ENCODE measurements around the gene UBA5. TPM values are rescaled to one million over a fixed set of nuclear protein-coding genes. Genes with fewer than 3 reads are reported as not detected.
"Not testable (repeated sequence)": the region's sequence is repeated elsewhere in the genome, so short reads cannot be mapped to it uniquely, and the experiment has no call there.

The UBA5 gene
- polyA plus RNA-seq (2012; ENCODE audit: insufficient read depth, insufficient read length, low read depth) = 59.4 TPM

DNA sequence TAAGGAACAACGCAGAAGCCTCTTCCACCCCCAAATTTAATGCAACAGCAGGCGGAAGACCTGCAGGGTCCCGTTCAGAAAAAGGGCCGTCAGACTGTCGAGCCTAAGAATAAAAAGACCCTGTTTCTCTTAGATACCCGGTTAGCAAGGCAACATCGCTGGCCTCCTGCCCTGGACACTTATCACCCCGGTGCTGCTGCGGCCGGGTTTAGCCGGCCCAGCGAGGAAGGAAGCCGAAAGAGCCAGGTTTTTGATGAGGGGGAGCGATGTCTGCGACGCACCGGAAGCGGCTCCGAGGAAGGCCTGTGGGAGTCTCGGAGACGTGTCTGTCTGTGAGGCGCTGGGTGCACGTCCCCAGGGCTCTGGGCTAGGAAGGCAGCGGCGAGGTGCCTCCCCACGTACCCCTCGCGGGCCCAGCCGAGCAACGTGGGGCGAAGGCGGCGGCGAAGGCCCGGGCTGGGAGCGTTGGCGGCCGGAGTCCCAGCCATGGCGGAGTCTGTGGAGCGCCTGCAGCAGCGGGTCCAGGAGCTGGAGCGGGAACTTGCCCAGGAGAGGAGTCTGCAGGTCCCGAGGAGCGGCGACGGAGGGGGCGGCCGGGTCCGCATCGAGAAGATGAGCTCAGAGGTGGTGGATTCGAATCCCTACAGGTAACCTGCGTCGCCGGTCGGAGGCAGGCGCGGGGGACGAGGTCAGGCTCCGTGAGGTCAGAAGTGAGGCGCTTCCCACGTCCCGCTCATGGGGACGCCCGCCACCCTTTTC is at the start of gene UBA5:
Gene UBA5, plus strand, starts transcription at position 278 of the 759 bp plus-strand sequence. Its CDS starts 209 bp downstream, at position 487.
- DNase-seq = peak; percentile 73

DNA sequence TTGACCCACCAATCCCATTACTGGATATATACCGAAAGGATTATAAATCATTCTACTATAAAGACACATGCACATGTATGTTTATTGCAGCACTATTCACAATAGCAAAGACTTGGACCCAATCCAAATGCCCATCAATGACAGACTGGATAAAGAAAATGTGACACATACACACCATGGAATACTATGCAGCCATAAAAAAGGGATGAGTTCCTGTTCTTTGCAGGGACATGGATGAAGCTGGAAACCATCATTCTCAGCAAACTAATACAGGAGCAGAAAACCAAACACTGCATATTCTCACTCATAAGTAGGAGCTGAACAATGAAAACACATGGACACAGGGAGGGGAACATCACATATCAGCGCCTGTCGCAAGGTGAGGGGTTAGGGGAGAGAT is 44.8 kb upstream of the UBA5 start:
- not testable (repeated sequence) for H3K36me3 ChIP-seq; H3K9me3 ChIP-seq; H3K4me3 ChIP-seq (ENCODE audit: low read depth, low read length); DNase-seq; H3K4me1 ChIP-seq; H3K27me3 ChIP-seq

More for the DNA sequence above, at the start of gene UBA5:
- Histone ChIP-seq H3K4me3 (ENCODE audit: low read depth, low read length) (peak within 1 kb of the TSS; percentile 97), H3K27me3 (no peaks in the 10 kb centered on the region), H3K9me3 (no peaks in the 10 kb centered on the region), H3K36me3 (no peaks in the 10 kb centered on the region; the same call in 1 of the 2 replicates), H3K4me1 (no peaks in the 10 kb centered on the region)
- TF ChIP-seq, protein P1, sequence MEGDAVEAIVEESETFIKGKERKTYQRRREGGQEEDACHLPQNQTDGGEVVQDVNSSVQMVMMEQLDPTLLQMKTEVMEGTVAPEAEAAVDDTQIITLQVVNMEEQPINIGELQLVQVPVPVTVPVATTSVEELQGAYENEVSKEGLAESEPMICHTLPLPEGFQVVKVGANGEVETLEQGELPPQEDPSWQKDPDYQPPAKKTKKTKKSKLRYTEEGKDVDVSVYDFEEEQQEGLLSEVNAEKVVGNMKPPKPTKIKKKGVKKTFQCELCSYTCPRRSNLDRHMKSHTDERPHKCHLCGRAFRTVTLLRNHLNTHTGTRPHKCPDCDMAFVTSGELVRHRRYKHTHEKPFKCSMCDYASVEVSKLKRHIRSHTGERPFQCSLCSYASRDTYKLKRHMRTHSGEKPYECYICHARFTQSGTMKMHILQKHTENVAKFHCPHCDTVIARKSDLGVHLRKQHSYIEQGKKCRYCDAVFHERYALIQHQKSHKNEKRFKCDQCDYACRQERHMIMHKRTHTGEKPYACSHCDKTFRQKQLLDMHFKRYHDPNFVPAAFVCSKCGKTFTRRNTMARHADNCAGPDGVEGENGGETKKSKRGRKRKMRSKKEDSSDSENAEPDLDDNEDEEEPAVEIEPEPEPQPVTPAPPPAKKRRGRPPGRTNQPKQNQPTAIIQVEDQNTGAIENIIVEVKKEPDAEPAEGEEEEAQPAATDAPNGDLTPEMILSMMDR (IDR thresholded peaks at IDR 0.05; ENCODE audit: low read depth, low read length) = no peak

DNA sequence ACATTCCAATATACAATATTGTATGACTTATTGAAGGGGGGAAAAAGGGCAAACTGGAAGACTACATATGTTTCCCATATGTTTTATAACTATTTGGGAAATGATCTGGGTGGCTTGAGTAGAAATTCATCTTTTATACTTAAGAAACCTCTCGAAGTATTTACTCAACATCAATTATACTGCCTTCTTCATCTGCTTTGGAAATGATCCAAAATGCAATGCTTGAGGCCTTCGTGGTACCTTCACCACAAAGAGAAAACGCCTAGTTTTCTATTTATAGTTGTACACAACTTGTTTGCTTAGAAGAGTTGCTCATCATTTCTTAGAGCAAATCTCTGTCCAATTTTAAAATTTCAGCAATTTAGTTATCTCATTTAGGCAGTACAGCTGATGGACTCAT is 44.2 kb upstream of the UBA5 start:
- Histone ChIP-seq H3K4me3 (ENCODE audit: low read depth, low read length) (no peak overlapping the region), H3K27me3 (no peaks in the 10 kb centered on the region), H3K4me1 (peaks cover 3% of the 10 kb centered on the region; the same call in 1 of the 2 replicates), H3K9me3 (no peaks in the 10 kb centered on the region), H3K36me3 (no peaks in the 10 kb centered on the region)
- DNase-seq = no peak
- TF ChIP-seq, protein P1 (IDR thresholded peaks at IDR 0.05; ENCODE audit: low read depth, low read length) = no peak

DNA sequence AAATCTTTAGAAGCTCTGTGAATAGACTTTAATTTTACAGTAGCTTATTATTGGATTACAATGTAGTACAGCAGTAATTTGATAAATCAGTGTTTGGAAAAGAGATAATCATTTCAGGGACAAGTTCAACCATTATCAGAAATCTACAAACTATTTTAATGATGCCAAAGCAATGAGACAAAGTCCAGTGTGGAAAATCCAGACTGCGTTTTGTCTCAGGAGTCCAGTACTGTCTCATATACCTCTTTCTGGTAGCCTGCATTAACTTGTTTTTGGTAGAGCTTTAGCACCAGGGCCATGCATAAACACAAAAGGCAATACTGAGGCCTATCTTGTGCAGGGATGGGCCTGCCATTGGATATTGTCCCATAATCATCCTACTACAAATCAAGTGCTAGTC is 43.3 kb upstream of the UBA5 start:
- H3K36me3 ChIP-seq = no peaks in the 10 kb centered on the region
- DNase-seq = no peak
- peaks cover 3% of the 10 kb centered on the region; the same call in 1 of the 2 replicates for H3K4me1 ChIP-seq
- H3K9me3 ChIP-seq = no peaks in the 10 kb centered on the region
- TF ChIP-seq, protein P1 (IDR thresholded peaks at IDR 0.05; ENCODE audit: low read depth, low read length) = no peak
- H3K4me3 ChIP-seq (ENCODE audit: low read depth, low read length) = no peak overlapping the region
- no peaks in the 10 kb centered on the region for H3K27me3 ChIP-seq

DNA sequence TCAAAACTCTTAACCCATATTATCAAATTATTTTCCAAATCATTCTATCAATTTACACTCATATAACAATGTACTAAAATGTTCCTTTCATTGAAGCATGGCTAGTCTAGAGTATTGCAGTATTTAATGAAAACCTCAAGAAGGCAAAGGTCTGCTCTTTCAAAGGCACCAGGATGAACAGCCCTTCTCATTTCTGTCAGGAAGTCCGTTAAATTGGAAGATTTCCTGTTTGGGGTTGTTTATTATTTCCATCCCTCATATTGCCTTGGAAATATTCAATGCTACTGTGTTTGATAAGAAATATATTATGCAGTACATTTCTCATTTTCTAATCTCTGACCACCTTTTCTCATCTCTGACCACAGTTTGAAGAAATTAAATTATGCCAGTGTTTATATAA is 38.0 kb upstream of the UBA5 start:
- no peaks in the 10 kb centered on the region for H3K9me3 ChIP-seq
- no peaks in the 10 kb centered on the region for H3K36me3 ChIP-seq
- DNase-seq = no peak
- TF ChIP-seq, protein P1 (IDR thresholded peaks at IDR 0.05; ENCODE audit: low read depth, low read length) = no peak
- no peaks in the 10 kb centered on the region for H3K4me1 ChIP-seq
- no peak overlapping the region for H3K4me3 ChIP-seq (ENCODE audit: low read depth, low read length)
- H3K27me3 ChIP-seq = no peaks in the 10 kb centered on the region

DNA sequence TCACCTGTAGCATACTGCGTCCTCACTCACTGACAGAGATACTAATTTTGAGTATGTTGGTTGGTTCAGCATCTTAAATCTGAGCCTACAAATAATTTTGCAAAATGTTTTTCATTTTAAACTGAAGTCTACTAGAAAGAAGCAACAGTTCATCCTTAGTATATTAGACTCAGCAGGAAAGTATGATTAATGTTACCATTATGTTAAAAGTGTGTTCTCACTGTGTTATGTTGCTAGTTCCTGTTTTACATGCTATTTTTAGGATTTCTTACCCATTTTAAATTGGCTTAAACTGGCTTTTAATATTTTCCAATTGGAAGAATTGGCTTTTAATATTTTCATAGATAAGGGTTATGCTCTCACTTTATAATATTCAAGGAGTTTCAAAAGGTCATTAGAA is 37.4 kb upstream of the UBA5 start:
- DNase-seq = no peak
- H3K36me3 ChIP-seq = no peaks in the 10 kb centered on the region
- TF ChIP-seq, protein P1 (IDR thresholded peaks at IDR 0.05; ENCODE audit: low read depth, low read length) = no peak
- no peak overlapping the region for H3K4me3 ChIP-seq (ENCODE audit: low read depth, low read length)
- no peaks in the 10 kb centered on the region for H3K4me1 ChIP-seq
- H3K9me3 ChIP-seq = no peaks in the 10 kb centered on the region
- H3K27me3 ChIP-seq = no peaks in the 10 kb centered on the region

All from BE2C (cell line).